8988T (cell line): Measurements from ENCODE around the gene UBE2I.
"Not testable (repeated sequence)": the region's sequence is repeated elsewhere in the genome, so short reads cannot be mapped to it uniquely, and the experiment has no call there.

Experiments
- DNase-seq: peaks from one replicate; pipeline ENCODE4 v3.0.0; 2011

Gene UBE2I

GRCh38 chr16:1277617-1278282 lies 31.7 kb upstream of the UBE2I start:
- DNase-seq = no peak

- DNase-seq = no peak
These were observed 31.0 kb upstream of the UBE2I start for GRCh38 chr16:1278477-1278876.

DNA sequence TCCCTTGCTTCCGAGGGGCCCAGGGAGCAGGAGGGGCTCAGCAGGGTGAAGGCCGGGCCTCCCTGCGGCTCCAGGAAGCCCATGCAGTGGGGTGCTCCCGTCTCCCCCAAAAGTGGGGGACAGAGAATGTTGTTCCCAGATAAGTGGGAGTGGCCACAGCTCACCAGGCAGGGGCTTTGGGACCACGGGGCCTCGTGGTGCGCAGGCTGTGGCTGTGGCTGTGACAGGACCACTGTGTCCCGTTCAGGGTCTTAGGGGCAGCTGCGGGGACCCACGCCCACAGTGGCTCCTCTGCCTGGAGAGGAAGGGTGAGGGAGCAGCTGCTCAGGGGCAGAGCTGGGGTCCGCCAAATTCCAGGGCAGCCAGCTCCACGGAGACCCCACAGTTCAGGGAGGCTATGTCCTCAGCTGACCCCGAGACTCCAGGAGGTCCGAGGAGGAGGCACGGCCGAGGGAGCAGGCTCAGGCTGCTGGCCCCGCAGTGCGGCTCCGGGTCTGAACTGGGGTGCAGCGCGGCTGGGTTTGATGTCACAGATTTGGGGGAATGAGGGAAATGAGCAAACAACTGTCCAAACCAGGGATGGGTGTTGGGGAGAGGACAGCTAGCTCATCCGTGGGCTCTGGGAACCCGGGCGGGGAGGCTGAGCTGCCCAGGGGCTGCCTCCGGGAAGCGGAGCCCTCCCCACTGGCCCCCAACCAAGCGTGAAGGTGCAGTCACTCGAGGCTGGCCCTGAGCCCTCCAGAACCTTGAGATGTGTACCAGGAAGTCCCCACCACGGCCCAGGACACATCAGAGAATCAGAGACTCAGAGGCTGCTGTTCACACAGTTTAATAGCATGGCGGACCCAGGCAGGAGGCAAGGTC lies 30.1 kb upstream of the UBE2I start:
- DNase-seq = no peak

DNA sequence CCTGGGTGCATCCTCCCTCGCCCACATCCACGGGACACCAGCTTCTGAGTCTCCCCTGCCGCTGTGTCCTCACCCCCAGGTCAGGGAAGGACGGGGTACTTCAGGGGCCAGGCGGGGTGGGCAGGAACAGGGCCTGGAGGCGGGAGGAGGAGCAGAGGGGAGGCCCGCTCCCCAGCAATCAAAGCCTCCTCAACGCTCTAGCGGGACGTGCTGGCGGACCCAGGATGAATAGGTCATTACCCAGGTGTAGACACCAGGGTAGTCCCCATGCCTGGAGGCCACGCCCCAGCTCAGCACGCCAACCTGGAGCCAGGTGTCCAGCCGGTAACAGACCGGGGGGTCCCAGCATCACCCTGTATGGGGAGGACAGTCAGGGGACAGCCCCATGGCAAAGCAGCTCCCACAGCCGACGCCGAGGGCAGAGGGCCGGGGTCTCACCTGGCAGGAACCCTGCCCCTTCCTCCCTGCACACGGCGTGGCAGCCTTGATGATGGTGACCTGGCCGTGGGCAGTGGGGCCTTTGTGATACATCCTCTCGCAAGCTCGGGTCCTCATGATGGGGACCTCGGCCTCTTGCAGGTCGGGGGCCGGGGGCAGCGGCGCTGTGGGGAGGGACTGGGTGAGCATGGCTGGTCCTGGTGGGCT lies 29.4 kb upstream of the UBE2I start:
- no peak for DNase-seq

DNA sequence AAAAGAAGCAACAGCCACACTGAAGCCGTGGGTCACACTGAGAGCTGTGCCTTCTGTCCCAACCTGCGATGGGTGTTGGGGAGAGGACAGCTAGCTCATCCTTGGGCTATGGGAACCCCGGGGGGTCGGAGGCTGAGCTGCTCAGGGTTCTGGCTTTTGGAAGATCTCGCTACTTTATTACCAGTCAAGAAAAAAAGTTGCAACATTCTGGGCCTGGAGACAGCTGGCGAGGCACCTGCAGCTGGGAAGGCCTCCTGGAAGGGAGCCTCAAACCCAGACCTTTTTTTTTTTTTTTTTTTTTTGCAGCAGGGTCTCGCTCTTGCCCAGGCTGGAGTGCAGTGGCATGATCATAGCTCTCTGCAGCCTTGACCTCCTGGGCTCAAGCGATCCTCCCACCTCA lies 28.7 kb upstream of the UBE2I start:
- DNase-seq = no peak

- DNase-seq = no peak
These were observed 27.9 kb upstream of the UBE2I start for GRCh38 chr16:1281517-1281916.

DNA sequence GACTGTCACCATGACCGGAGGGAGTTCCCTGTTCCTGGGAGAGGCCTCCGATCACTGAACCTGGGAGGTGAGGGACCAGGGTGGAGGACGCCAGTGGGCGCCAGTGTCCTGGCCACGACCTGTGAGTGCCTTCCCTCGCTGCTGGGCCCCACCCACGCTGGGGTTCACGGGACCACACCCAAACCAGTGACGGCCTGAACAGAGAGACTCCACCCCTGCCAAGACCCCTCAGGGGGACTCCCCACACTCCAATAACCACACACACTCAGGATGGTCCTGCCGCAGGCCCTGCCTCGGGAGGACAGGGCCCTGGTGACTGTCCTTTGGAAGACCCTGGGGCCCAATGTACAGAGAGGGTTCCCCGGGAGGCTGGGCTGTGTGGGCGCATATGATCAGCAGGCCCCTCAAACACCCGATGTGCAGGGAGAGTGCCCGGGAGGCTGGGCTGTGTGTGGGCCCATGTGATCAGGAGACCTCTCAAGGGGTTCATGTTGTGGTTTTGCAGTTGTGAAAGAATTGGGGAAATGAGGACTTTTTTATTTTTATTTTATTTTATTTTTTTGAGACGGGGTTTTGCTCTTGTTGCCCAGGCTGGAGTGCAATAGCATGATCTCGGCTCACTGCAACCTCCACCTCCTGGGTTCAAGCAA lies 27.0 kb upstream of the UBE2I start:
- DNase-seq = no peak

DNA sequence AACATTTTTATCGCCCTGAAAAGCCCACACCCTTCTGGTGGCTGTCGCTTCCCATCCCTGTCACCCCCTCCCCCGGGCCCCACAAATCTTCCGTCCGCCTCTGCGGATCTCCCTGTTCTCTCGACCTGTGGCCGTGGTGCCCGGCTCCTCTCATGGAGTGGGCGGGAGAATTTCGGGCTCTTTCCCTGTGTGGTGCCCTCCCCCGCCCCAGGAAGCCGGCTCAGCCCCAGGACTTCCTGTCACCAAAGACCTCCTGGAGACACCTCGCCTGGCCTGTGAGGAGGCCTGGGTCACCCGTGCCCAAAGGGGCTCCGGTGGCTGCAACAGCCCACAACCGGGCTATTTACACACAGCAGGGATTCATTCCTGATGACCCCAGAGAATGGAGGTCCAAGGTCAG lies 26.1 kb upstream of the UBE2I start:
- DNase-seq = peak; percentile 13

GRCh38 chr16:1283996-1284616 lies 25.3 kb upstream of the UBE2I start:
- peak; percentile 30 for DNase-seq

- DNase-seq = peak; percentile 24
These were observed 23.5 kb upstream of the UBE2I start for GRCh38 chr16:1285669-1286512.

GRCh38 chr16:1286513-1287094 lies 22.8 kb upstream of the UBE2I start:
- DNase-seq = peak; percentile 3

DNA sequence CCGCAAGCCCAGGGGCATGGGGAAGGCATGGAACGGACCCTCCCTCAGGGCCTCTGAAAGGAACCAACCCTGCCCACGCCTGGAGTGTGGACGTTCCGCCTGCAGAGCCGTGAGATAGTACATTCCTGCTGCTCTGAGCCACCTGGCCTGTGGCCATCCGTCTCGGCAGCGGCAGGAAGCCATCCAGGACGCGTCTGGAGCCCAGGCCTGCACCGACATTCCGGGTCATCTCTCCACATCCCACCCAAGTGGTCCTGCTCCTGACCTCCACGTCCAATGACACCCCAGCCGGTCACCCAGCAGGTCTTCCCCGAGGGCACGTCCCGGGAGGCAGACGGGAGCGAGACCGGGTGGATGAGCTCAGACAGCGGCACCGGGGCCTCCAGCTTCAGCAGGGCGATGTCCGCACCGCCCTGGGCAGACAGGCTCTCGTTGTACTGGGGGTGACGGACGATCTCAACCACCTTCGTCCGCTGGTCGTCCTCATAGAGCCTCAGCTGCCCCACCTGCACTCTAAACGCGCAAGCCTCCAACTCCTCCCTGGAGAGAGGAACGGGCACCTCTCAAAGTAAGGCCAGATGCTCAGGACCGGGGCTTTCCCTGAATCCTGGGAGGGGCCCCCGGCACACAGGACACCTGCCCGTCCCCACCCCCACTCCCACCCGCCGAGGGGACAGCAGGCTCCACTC lies 21.3 kb upstream of the UBE2I start:
- DNase-seq = peak; percentile 7

GRCh38 chr16:1288813-1289476 lies 20.5 kb upstream of the UBE2I start:
- DNase-seq = peak; percentile 13

DNA sequence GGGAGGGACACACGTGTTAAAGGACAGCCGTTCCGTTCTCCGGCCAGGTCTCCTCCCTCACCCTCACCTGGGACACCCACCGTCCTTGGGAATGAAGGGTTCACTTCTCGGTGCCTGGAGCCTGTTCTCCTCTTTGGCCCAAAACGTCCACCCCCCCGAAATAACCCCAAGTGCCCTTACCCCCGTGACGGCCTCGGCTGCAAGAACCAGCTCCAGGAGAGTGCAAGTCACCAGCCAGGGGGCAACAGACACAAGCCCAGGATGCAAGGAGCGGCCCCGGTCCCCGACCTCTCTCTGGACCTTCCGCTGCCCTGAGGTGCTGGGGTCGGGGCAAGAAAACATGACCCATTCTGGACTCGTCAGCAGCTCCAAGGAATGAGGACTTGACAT lies 20.0 kb upstream of the UBE2I start:
- DNase-seq = no peak

GRCh38 chr16:1290063-1290501 lies 19.4 kb upstream of the UBE2I start:
- DNase-seq = no peak

DNA sequence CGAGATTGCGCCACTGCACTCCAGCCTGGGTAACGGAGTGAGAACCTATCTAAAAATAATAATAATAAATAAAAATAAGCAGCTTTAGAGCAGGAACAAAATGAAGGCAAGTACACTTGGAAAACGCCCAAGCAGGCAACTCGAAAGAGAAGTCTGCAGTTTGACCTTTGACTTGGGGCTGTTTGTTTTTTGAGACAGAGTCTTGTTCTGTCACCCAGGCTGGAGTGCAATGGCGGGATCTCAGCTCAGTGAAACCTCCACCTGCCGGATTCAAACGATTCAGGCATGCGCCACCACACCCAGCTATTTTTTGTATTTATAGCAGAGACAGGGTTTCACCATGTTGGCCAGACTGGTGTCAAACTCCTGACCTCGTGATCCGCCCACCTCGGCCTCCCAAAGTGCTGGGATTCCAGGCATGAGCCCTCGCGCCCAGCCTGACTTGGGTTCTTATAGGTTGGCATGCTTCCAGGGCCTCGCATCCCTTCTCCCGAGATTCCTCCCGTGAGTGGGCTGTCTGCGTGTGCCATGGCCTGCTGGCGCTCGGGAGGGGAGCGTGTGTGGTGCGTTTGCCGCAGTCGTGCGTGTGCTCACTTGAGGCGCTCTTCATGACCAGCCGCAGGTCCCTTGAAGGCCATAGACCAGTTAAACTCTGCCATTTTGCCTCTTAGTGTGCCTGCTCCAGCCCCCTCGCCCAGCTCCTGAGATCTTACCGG lies 18.4 kb upstream of the UBE2I start:
- DNase-seq = no peak

DNA sequence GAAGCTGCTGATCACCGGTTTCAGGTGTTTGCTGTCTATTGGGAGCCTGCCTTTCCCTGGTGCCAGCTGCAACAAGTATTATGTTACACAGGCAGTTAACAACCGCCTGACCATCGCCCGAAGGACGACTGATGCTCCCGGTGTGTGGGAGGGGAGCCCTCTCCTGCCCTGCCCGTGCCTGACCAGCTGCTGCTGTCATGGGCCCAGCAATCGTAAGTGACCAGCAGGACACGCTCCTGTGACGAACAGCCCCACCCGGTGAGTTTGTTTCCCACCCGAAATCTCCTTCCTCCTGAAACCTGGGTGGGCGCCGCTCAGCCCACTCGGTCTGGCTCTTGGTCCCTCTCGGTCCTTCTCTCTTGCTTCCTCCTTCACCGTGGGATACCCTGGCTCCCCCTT lies 17.9 kb upstream of the UBE2I start:
- no peak for DNase-seq

GRCh38 chr16:1292208-1292607 lies 17.2 kb upstream of the UBE2I start:
- DNase-seq = not testable (repeated sequence)

- DNase-seq = not testable (repeated sequence)
These were observed 16.6 kb upstream of the UBE2I start for GRCh38 chr16:1292808-1293207.
